Activated T-helper 17 cell treated with anti-CD3 and anti-CD28 coated beads, Interleukin-2, amount 50 U/mL, for 72 hours (primary cell): ENCODE measurements around the gene ARSG. TPM values are rescaled to one million over a fixed set of nuclear protein-coding genes. Genes with fewer than 3 reads are reported as not detected.

Experiments used
- ATAC-seq: fragments of 150-1000 bp; cut with Tn5 transposase; replicated peaks from 2 replicates; pipeline ENCODE4 v1.10.0; 2021; ENCODE audit warnings: mild to moderate bottlenecking, moderate library complexity
- H3K27ac Mint-ChIP-seq: one replicate; pipeline ENCODE4 v1.8.0; 2022; ENCODE audit warnings: mixed read lengths
- H3K27me3 Mint-ChIP-seq: one replicate; pipeline ENCODE4 v1.8.0; 2022; ENCODE audit warnings: mixed read lengths
- H3K36me3 Mint-ChIP-seq: one replicate; pipeline ENCODE4 v1.8.0; 2022; ENCODE audit warnings: low read depth, mild to moderate bottlenecking, mixed read lengths
- H3K4me1 Mint-ChIP-seq: one replicate; pipeline ENCODE4 v1.8.0; 2022; ENCODE audit warnings: mixed read lengths
- H3K4me3 Mint-ChIP-seq: one replicate; pipeline ENCODE4 v1.8.0; 2022; ENCODE audit warnings: mild to moderate bottlenecking, mixed read lengths
- H3K9me3 Mint-ChIP-seq: one replicate; pipeline ENCODE4 v1.8.0; 2022; ENCODE audit warnings: mixed read lengths
- total RNA-seq, 2 donors: library from RNA; stranded (reverse); gene quantifications; one replicate each; pipeline ENCODE4 v1.2.3, GENCODE V29; 2022

ARSG gene
- total RNA-seq, 2 donors from 2014 or later: 4.8 to 6.3 TPM

DNA sequence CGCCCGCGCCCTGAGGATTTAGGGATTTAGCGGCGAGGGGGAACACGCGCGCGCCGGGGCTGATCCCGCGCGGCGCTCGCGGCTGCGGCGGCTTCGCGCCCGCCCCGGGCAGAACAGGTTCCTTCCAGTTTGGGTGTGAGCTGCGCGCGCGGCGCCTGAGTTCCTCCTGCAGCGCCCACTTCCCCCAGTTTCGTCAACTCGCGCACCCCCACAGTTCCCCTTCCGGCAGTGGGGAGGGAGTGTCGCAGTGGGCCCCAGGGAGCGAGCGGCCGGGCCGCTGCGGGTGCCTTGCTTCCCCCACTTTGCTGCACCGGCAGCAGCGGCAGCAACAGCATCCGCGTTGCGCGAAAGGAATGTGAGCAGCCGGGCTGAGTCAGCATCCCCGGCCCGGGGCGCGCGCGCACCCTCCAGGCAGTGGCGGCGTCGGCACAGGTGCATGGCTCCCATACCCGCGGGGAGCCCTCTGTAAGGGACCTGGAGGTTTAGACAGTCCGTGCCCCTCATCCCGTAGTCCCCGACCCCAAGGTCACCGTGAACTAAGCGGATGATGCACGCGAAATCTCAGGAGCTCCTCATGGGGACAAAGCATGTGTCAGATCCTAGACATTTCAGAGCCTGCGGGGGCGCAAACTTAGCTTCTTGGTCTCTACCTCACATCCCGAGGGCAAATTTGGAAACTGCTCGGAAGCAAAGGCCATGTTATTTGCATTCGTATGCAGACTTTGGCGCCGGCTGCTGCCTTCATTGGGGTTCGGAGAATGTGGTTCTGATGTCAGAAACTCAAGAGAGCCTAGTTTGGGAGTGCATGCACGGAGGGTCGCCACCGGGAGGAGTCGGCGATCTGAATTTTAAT, 767 bp downstream of the ARSG start:
- Mint-ChIP-seq H3K27me3 (no peaks in the 10 kb centered on the region), H3K9me3 (no peaks in the 10 kb centered on the region), H3K4me1 (peaks cover 40% of the 10 kb centered on the region), H3K36me3 (no peaks in the 10 kb centered on the region), H3K4me3 (peak overlapping the region; percentile 97), H3K27ac (peak overlapping the region; percentile 41)
- ATAC-seq: peak; percentile 69

- Mint-ChIP-seq H3K27ac (peak overlapping the region; percentile 41), H3K4me3 (peak overlapping the region; percentile 97), H3K4me1 (peaks cover 43% of the 10 kb centered on the region), H3K9me3 (no peaks in the 10 kb centered on the region), H3K36me3 (no peaks in the 10 kb centered on the region), H3K27me3 (no peaks in the 10 kb centered on the region)
- no peak for ATAC-seq
Measured at GRCh38 chr17:68292689-68293040, 1.4 kb downstream of the ARSG start.

- no peak for ATAC-seq
- Mint-ChIP-seq H3K36me3 (no peaks in the 10 kb centered on the region), H3K27ac (no peak overlapping the region), H3K9me3 (no peaks in the 10 kb centered on the region), H3K4me1 (peaks cover 40% of the 10 kb centered on the region), H3K4me3 (no peak overlapping the region), H3K27me3 (no peaks in the 10 kb centered on the region)
Measured at GRCh38 chr17:68293490-68294195, 2.3 kb downstream of the ARSG start.

- Mint-ChIP-seq H3K27me3 (no peaks in the 10 kb centered on the region), H3K4me1 (peaks cover 35% of the 10 kb centered on the region), H3K9me3 (no peaks in the 10 kb centered on the region), H3K4me3 (no peak overlapping the region), H3K36me3 (no peaks in the 10 kb centered on the region), H3K27ac (no peak overlapping the region)
- no peak for ATAC-seq
Measured at GRCh38 chr17:68294196-68294555, 2.9 kb downstream of the ARSG start.

DNA sequence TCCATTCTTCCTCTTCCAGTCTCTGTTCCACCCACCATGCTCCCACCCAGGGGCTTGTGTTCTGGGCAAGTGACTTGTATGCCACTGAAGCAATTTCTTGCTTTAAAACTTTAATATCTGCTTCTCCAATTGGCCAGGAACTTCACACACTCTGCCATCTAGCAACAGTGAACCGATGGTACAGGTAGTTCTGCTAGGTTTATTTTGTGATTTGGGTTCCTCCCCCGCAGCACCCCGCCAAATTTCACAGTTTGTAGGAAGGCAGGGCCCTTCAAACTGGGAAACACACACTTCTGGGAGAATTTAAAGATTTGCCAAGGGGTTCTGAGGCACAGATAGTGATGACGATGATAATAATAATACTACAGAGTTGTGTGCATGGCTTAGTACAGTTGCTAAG, 3.3 kb downstream of the ARSG start:
- no peaks in the 10 kb centered on the region for H3K27me3 Mint-ChIP-seq
- H3K36me3 Mint-ChIP-seq: no peaks in the 10 kb centered on the region
- H3K4me3 Mint-ChIP-seq: peak overlapping the region; percentile 29
- H3K9me3 Mint-ChIP-seq: no peaks in the 10 kb centered on the region
- ATAC-seq: no peak
- H3K27ac Mint-ChIP-seq: peak overlapping the region; percentile 9
- peaks cover 35% of the 10 kb centered on the region for H3K4me1 Mint-ChIP-seq

DNA sequence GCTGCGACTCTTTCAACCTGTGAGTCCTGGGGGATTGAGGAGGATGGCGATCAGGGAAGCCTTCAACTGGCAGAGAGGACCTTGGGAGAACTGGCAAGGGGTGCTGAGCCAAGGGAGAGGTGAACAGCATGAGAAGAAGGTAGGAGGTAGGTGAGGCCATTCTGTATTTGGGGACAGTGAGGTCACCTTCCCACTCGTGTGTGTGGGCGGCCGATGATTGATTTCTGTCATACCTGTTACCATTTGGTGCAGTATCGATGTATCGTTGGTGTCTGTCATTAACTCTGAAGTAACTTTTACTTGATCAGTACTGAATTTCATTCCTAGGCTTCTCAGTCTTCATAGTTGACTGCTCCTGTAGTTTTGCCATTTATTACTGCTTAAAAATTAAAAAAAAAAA, 3.8 kb downstream of the ARSG start:
- Mint-ChIP-seq H3K27me3 (no peaks in the 10 kb centered on the region), H3K4me1 (peaks cover 30% of the 10 kb centered on the region), H3K9me3 (no peaks in the 10 kb centered on the region), H3K4me3 (peak overlapping the region; percentile 29), H3K36me3 (no peaks in the 10 kb centered on the region), H3K27ac (peak overlapping the region; percentile 9)
- ATAC-seq: peak; percentile 11

- Mint-ChIP-seq H3K4me1 (peaks cover 28% of the 10 kb centered on the region), H3K9me3 (no peaks in the 10 kb centered on the region), H3K4me3 (peak overlapping the region; percentile 70), H3K36me3 (no peaks in the 10 kb centered on the region), H3K27ac (peak overlapping the region; percentile 41), H3K27me3 (no peaks in the 10 kb centered on the region)
- ATAC-seq: peak; percentile 69
Measured at GRCh38 chr17:68296217-68297191, 5.2 kb downstream of the ARSG start.

- Mint-ChIP-seq H3K27me3 (no peaks in the 10 kb centered on the region), H3K4me3 (peak overlapping the region; percentile 70), H3K9me3 (no peaks in the 10 kb centered on the region), H3K27ac (peak overlapping the region; percentile 41), H3K4me1 (peaks cover 28% of the 10 kb centered on the region), H3K36me3 (no peaks in the 10 kb centered on the region)
- ATAC-seq: no peak
Measured at GRCh38 chr17:68297195-68297594, 5.9 kb downstream of the ARSG start.

DNA sequence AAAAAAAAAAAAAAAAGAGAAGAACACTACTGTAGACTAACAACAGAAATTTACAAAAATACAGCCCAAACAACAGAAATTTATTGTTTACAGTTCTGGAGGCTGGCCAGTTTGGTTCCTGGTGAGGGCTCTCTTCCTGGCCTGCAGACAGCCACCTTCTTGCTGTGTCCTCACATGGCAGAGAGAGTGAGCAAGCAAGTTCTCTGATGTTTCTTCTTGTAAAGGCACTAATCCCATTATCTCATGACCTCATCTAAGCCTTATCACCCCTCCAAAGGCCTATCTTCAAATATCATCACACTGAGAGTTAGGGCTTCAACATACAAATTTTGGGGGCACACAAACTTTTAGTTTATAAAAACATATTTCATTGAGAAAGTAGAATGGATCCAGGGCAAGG, 7.3 kb downstream of the ARSG start:
- no peak for ATAC-seq
- no peak overlapping the region for H3K27ac Mint-ChIP-seq
- H3K36me3 Mint-ChIP-seq: no peaks in the 10 kb centered on the region
- no peaks in the 10 kb centered on the region for H3K9me3 Mint-ChIP-seq
- no peaks in the 10 kb centered on the region for H3K27me3 Mint-ChIP-seq
- H3K4me1 Mint-ChIP-seq: peaks cover 26% of the 10 kb centered on the region
- H3K4me3 Mint-ChIP-seq: no peak overlapping the region

- H3K4me1 Mint-ChIP-seq: peaks cover 21% of the 10 kb centered on the region
- H3K27ac Mint-ChIP-seq: no peak overlapping the region
- H3K9me3 Mint-ChIP-seq: no peaks in the 10 kb centered on the region
- ATAC-seq: no peak
- H3K27me3 Mint-ChIP-seq: no peaks in the 10 kb centered on the region
- H3K36me3 Mint-ChIP-seq: no peaks in the 10 kb centered on the region
- no peak overlapping the region for H3K4me3 Mint-ChIP-seq
Measured at GRCh38 chr17:68299817-68300216, 8.5 kb downstream of the ARSG start.

- H3K27me3 Mint-ChIP-seq: no peaks in the 10 kb centered on the region
- no peak overlapping the region for H3K4me3 Mint-ChIP-seq
- peaks cover 12% of the 10 kb centered on the region for H3K4me1 Mint-ChIP-seq
- H3K27ac Mint-ChIP-seq: no peak overlapping the region
- H3K36me3 Mint-ChIP-seq: no peaks in the 10 kb centered on the region
- no peak for ATAC-seq
- H3K9me3 Mint-ChIP-seq: no peaks in the 10 kb centered on the region
Measured at GRCh38 chr17:68301438-68301959, 10.2 kb downstream of the ARSG start.

GRCh38 chr17:68302066-68302564, 10.8 kb downstream of the ARSG start:
- Mint-ChIP-seq H3K27me3 (no peaks in the 10 kb centered on the region), H3K36me3 (no peaks in the 10 kb centered on the region), H3K9me3 (no peaks in the 10 kb centered on the region), H3K4me1 (peaks cover 6% of the 10 kb centered on the region), H3K4me3 (no peak overlapping the region), H3K27ac (no peak overlapping the region)
- ATAC-seq: no peak

DNA sequence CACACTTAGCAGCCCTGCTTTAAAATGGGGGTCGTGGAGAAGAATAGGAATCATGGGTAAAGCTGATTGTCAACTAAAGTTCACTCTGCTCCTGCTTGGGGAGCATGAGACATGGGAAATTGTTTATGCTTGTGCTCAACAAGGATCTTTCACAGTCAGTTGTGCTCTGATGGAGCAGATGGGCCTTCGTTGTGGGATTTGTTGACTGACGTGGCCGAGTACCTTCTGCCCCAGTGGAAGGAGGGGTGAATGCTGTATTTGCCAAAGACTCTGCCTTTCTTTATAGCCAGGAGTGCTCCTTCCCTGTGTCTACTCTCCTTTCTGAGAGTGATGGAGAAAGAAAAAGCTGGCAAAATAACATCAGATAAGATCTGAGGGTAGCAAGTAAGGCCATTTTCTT, 11.4 kb downstream of the ARSG start:
- H3K9me3 Mint-ChIP-seq: no peaks in the 10 kb centered on the region
- H3K4me1 Mint-ChIP-seq: peaks cover 3% of the 10 kb centered on the region
- no peak for ATAC-seq
- no peaks in the 10 kb centered on the region for H3K36me3 Mint-ChIP-seq
- H3K27me3 Mint-ChIP-seq: no peaks in the 10 kb centered on the region
- H3K27ac Mint-ChIP-seq: no peak overlapping the region
- H3K4me3 Mint-ChIP-seq: no peak overlapping the region

DNA sequence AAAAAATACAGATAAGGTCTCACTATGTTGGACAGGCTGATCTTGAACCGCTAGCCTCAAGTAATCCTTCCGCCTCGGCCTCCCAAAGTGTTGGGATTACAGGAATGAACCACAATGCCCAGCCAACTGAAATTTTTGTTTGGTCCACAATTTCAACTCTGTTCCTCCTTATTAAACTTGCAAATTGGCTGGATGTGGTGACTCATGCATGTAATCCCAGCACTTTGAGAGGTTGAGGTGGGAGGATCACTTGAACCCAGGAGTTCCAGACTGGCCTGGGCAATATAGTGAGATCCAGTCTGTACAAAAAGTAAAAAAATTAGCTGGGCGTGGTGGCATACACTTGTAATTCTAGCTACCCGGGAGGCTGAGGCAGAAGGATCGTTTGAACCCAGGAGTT, 13.4 kb downstream of the ARSG start:
- Mint-ChIP-seq H3K27ac (no peak overlapping the region), H3K27me3 (no peaks in the 10 kb centered on the region), H3K36me3 (no peaks in the 10 kb centered on the region), H3K9me3 (no peaks in the 10 kb centered on the region), H3K4me3 (no peak overlapping the region), H3K4me1 (peaks cover 3% of the 10 kb centered on the region)
- ATAC-seq: no peak
